Measurements from ENCODE around the gene FOXG1.

FOXG1 gene

DNA sequence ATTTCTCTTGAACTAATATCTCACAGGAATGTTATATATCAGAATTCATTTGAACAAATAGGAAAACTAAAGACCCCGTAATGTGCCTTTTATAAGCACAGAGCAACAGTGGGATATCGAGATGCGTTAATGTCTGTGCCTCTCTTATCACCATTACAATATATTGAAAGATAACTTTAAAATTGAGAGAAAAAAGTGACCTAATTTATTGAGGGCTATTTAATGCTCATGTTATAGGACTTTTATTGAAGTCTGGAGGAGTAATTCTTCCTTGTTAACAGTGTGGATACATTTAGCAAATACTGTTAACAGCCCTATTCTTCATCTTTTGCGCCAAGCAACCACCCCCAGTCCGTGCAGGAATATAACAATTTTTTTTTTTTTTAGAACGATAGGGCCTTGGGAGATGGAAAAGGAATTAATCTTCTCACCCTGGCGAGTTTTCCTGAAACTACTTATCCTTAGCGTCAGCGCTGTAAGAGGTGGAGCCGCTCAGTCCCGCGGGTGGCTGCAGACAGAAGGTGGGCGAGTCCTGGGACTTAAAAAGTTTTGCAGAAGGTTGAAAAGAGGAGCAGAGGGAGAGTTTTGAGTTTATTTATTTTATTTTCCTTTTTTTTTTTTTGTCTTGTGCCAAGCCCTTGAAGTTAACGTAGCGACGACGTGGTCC is 11.0 kb downstream of the FOXG1 start:
- DNase-seq: no peak

DNA sequence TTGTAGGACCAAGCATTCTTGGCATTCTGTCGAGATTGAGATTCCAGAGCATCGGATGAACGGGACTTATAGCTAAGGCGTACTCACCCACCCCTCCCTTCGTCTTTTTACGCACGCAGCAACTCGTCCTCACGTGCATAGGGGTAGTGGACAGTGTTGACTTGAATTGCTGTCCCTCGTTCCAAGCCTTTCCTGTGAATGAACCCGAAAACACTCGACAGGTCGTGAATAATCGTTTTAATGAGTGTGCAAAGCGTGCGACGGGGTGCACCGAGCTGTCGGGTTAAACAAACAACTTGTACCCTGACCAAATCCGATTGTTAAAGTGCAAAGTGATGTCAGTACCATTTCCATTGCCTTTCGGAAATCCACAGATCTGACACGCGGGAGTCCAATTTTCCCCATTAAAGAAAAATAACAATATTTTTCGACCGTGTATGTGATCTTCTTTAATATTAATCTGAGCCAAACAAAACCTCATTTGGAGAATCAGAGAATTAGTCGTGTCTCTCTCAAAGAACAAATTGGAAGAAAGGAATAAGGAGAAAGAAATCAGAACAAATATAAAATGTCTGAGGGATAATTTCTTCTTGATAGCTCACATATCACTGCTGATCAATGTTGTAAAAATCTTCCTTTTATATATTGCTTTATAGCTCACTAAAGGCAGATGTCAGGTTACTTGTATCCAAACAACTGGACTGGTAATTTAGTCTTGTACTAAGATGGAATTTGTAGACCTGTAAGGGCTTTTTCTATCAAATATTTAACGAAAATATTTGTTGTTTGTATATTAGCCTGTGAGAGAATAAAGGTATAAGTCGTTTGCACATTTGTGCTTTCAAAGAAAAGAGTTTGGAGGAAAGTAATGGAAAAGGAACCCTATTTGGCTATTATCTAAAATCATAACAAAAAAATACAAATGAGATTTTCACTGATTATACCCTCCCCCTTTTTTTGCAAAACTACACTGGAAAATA is 11.8 kb downstream of the FOXG1 start:
- no peak for DNase-seq

DNA sequence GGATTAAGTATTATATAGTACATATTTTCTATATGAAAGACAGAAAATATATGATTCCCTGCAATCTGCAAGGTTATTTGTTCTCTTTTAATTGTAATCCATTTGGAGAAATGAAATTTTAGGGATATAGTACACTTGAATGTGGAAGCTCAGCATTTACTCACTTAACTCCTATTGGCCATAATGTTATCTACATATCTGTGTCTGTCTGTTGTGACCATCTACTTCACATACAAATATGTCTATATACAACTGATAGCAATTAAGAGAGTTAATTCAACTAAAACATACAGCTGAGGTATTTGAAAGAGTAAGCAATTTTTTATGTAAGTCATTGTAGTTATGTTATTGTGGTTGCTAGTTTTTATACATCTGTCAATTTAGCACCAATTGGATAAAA is 12.9 kb downstream of the FOXG1 start:
- no peak for DNase-seq

DNA sequence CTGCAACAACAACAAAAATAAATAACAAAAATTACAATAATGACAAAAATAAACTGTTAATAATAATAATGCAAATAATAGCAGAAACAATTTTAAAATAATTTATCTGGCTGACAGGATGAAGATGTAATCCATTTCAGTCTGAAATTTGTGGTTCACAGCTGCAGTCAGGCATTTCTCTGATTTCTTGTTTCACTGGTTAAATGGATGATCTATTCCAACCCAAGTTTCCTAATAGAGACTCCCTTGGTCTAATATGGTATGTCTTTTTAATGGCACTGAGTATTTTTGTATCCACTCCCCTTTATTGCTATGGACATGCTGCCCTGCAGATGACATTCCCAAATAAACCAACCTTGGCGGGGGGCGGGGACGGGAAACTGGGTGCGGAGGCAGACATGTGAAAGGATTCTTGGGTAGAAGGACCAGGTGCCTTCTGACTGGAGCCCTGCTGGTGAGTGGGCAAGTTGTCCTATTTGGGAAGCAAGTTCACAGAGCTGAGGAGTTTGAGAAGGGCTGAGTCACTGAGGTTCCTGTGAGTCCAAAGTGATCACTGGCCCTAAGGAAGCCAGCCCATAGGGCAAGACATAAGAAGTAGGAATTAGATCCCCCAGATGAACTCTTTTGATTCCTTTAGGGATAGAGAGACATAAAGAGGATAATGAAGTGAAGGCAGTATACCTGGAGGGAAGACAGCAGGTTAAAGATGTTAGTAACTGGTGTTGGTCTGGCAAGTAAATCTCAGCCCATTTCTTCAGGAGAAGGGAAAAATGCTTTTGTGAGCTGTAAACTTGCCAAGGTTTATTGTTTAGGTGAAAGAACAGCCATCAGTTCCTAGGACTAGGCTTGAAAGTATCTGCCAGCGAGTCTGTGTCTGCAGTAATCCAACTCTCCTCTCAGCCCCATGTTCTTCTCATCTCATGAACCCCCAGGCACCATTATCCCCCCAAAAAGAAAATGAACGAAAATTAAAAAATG is 14.5 kb downstream of the FOXG1 start:
- DNase-seq: no peak

DNA sequence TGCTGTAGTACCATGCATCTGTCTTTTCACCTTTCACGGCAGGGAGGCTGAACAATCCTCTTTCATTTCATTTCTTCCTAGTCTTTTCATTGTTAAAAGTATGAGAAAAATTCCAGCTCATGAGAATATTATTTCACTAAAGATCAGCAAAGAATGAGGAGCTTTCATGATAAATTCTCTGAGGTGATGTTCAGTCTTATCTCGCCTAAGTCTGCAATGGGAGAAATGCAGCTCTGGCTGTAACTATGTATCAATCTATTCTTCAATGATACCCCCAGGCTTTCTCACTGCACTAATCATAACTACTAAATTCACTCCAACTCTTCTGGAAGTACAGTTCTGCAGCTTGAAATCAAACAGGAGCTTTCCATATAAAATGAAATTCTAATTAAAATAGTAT is 15.7 kb downstream of the FOXG1 start:
- no peak for DNase-seq

DNA sequence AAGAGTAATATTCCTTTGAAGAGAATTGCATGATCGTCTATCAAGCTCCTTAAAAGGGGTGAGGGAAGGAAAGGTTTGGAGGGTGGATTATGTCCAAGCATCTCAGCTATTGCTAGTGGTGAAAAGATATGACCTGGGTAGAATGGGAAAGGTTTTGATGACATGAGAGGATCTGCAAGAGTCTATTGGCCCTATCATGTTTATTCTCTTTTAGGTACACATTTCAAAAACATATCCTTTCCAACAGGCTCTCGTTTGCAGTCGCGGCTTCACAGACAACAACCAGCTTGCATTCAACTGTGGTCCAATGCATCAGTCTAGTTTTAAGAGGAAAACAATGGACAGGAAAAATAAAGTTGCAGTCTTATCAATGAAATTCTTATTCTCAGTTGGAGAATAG is 17.1 kb downstream of the FOXG1 start:
- DNase-seq: no peak

DNA sequence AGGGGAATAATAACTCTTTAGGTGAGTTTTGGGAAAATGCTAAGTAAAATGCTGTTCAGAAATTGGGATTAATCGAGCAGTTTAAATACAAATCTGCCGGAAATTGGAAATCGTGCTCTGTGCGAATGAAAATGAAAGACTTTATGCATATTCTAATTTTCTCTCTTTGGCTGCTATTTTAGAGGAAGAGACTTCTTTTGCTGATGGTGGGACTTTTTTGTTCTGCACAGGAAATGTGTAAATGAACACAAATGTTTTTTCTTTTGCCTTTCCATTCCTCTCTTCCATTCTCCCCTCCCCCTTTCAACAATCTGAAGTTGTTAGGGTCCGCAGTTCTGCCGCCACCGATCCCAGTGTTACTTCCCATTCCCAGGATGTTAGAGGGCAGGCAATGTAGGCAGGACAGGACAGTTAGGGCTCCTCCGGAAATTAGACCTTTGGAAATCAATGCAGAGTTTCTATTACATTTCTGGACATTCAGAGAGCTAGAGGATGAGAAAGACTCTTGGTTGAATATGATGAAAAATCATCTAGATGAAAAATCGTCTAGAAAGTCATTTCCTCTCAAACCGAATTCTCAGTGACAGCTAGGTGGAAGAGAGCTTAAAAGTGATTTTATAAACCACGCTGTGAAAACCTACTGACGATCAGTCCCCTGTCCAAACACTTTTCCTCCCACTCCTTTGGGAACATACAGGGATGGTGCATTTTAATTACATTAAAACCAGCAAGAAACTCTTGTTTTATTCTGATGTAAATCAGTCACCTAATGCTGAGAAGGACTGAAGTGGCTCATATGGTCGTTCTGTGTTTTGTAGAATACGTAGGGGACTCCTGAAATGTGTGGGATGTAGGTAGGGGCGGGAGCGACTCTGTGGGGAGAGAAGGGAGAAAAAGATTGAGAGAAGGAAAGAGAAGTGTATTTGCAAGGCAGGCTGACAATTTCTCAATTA is 17.8 kb downstream of the FOXG1 start:
- no peak for DNase-seq

DNA sequence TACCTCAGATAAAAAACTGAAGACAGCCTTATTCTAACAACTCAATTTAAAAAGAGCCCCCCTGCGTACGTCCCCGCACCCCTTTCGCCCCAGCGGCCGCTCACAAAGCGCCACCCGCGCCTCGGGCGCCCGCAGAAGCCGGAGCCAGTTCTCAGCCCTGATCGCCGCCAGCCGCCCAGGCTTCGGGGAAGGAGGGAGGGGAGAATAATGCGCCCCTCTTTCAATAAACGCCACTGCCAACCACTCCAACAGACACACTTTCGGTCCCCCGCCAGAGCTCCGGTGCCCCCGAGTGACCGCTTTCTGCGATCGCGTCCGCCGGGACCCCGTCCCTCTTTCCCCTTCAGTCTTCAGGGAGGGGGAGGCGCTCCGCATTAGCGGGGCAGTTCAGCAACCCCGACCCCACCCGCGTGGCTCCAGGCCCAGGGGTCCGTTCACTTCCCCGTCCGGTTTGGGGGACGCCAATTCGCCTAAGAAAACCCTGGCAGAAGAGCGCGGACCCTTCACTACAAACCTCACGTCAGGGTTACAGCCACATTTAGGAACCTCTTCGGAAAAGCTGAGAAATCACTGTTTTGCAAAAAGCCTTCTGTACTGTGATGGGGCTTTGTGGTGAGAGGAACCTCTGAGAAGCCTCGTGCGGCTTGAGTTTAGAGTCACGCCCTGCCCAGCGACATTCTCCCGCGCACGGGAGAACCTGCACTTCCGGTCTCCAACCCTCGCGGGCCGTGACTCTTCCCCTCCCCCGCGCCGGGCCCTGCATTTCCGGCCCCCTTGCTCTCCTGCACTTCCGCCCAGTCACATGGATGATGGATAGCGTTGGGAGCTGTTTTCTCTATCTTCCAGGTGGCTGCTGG is 18.7 kb downstream of the FOXG1 start:
- no peak for DNase-seq

DNA sequence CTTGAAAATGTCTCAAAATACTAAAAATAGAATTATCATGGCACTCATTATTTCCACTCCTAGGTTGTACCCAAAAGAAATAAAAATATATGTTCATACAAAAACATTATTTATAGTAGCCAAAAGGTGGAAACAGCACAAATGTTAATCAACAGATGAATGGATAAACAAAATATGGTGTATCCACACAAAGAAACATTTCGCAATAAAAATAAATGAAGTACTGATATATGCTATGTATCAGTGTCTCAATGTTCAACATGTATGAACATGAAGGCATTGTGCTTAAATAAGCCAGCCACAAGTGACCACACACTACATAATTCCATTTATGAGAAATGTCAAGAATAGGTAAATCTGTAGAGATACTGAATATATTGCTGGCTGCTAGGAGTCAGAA is 40.9 kb downstream of the FOXG1 start:
- no peak for DNase-seq

DNA sequence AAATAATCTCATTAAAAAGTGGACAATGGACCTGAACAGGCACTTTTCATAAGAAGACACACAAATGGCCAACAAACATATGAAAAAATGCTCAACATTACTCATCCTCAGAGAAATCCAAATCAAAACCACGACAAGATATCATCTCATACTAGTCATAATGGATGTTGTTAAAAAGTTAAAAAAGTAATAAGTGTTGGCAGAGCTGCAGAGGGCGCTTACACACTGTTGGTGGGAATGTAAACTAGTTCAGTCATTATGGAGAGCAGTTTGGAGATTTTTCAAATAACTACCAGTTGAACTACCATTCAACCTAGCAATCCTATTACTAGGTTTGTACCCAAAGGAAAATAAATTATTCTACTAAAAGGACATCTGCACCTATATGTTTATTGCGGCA is 47.2 kb downstream of the FOXG1 start:
- DNase-seq: no peak
